ENCODE data around the gene SLC9A9. TPM values are rescaled to one million over a fixed set of nuclear protein-coding genes. Genes with fewer than 3 reads are reported as not detected.

Gene SLC9A9
- total and polyA plus RNA-seq, 2 of the 8 experiments (the other 6 are each of a cell fraction or from before 2014, with no cell fraction given): 0.48 to 1.1 TPM

- no peak for TF ChIP-seq CBX5 (IDR thresholded peaks at IDR 0.05; ENCODE audit: low read depth, low read length)
- no peak for TF ChIP-seq SRF (IDR thresholded peaks at IDR 0.05; ENCODE audit: low read depth, low read length)
- no peak for TF ChIP-seq JUN (IDR thresholded peaks at IDR 0.05; ENCODE audit: low read depth, low read length)
- TF ChIP-seq POU5F1 (IDR thresholded peaks at IDR 0.05; ENCODE audit: low read depth, low read length): no peak
- no peak for TF ChIP-seq YY1 (IDR thresholded peaks at IDR 0.05; ENCODE audit: low read depth, low read length)
These were observed 499.6 kb downstream of the SLC9A9 start (continued) for GRCh38 chr3:143348486-143349327.
